ENCODE data around the gene OGFOD3. TPM values are rescaled to one million over a fixed set of nuclear protein-coding genes. Genes with fewer than 3 reads are reported as not detected.

Gene OGFOD3
- total and polyA plus RNA-seq, 2 donors (not counting 3 experiments of a cell fraction or from before 2014, with no cell fraction given) = 31.7 to 34.8 TPM

- ChIA-PET POLR2A (no interaction called here), CTCF (no interaction called here)
- no peaks in the 10 kb centered on the region for H4K20me1 ChIP-seq (replicated peaks; ENCODE audit: control insufficient read depth, extremely low read depth, insufficient read depth, low read length)
- no peaks in the 10 kb centered on the region for H3K27me3 ChIP-seq (ENCODE audit: control insufficient read depth in 2 of 2, insufficient read depth in 2 of 2, low read length in 2 of 2)
- no peak overlapping the region for H3K4me3 ChIP-seq (replicated peaks in 1 of 3; ENCODE audit: insufficient read depth in 1 of 3, low read depth in 1 of 3, low read length in 3 of 3)
- no peak for FAIRE-seq
- no peaks in the 10 kb centered on the region for H3K79me2 ChIP-seq (ENCODE audit: control insufficient read depth, insufficient read depth, low read length)
- dilution Hi-C loops (cut with MboI; ENCODE audit: extremely low pct_ligation_motif_present, low sequenced_read_pairs) = no loop called here
- no peaks in the 10 kb centered on the region for H3K36me3 ChIP-seq (ENCODE audit: control insufficient read depth in 2 of 2, extremely low read depth in 1 of 2, insufficient read depth in 2 of 2, low read length in 2 of 2)
- H3K9me1 ChIP-seq (replicated peaks; ENCODE audit: control insufficient read depth, extremely low read depth, insufficient read depth, low read length) = no peaks in the 10 kb centered on the region
- TF ChIP-seq FOS (IDR thresholded peaks at IDR 0.05; ENCODE audit: borderline replicate concordance, insufficient read depth, low read length) = no peak
- no peak for TF ChIP-seq JUN (IDR thresholded peaks at IDR 0.05; ENCODE audit: borderline replicate concordance, insufficient read depth, insufficient read length, low read depth)
- TF ChIP-seq POLR2A (IDR thresholded peaks at IDR 0.05; ENCODE audit: low read depth, low read length) = no peak
- TF ChIP-seq MYC (IDR thresholded peaks at IDR 0.05; ENCODE audit: low read depth, low read length) = no peak
- TF ChIP-seq, protein P1, sequence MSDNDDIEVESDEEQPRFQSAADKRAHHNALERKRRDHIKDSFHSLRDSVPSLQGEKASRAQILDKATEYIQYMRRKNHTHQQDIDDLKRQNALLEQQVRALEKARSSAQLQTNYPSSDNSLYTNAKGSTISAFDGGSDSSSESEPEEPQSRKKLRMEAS (IDR thresholded peaks at IDR 0.05; ENCODE audit: insufficient read depth, insufficient read length) = no peak
- TF ChIP-seq CTCF (IDR thresholded peaks at IDR 0.05; ENCODE audit: extremely low read depth in 1 of 2, insufficient read depth in 1 of 2, low read depth in 1 of 2, low read length in 2 of 2) = no peak
- TF ChIP-seq POLR2AphosphoS5 (IDR thresholded peaks at IDR 0.05; ENCODE audit: insufficient read depth, low read depth, low read length) = no peak
- TF ChIP-seq EZH2 (IDR thresholded peaks at IDR 0.05; ENCODE audit: borderline replicate concordance, low read depth, low read length, severe bottlenecking) = no peak
- TF ChIP-seq GATA2 (IDR thresholded peaks at IDR 0.05; ENCODE audit: insufficient read depth, insufficient read length, low read depth, low read length) = no peak
- no peaks in the 10 kb centered on the region for H3K9me3 ChIP-seq (replicated peaks; ENCODE audit: control insufficient read depth, insufficient read depth, low read length)
- no peak overlapping the region for H2AFZ ChIP-seq (ENCODE audit: low read depth, low read length)
- intact Hi-C loops (cut with micrococcal nuclease) = no loop called here
- H3K27ac ChIP-seq (ENCODE audit: insufficient read depth, low read depth, low read length) = no peak overlapping the region
- H3K9ac ChIP-seq (replicated peaks; ENCODE audit: extremely low read depth, insufficient read depth, low read length) = no peak overlapping the region
- no peaks in the 10 kb centered on the region for H3K4me1 ChIP-seq (ENCODE audit: control insufficient read depth, extremely low read depth, insufficient read depth, low read length)
- BruUV-seq (replicated peaks) = no TSS peak
- H3K4me2 ChIP-seq (ENCODE audit: insufficient read depth, low read length) = no peak overlapping the region
- no peak for DNase-seq (ENCODE audit: low read depth, low spot score)
Observed at GRCh38 chr17:82394278-82394677, 24.1 kb downstream of the OGFOD3 start.

Measured in endothelial cell of umbilical vein (primary cell).